HG03571 (cell line): ENCODE results near the gene DPP7.
A peak's percentile ranks its signal among the peaks of the same experiment; 100 is the strongest.
"Not testable (repeated sequence)": the region's sequence is repeated elsewhere in the genome, so short reads cannot be mapped to it uniquely, and the experiment has no call there.

ENCODE experiments used
- ATAC-seq: cut with Tn5 transposase; IDR thresholded peaks from one replicate; pipeline ENCODE4 v1.9.1; 2021; ENCODE audit not compliant: unreplicated experiment

The DPP7 gene

GRCh38 chr9:137130176-137130755, 15.7 kb upstream of the DPP7 start:
- ATAC-seq: peak; percentile 15

DNA sequence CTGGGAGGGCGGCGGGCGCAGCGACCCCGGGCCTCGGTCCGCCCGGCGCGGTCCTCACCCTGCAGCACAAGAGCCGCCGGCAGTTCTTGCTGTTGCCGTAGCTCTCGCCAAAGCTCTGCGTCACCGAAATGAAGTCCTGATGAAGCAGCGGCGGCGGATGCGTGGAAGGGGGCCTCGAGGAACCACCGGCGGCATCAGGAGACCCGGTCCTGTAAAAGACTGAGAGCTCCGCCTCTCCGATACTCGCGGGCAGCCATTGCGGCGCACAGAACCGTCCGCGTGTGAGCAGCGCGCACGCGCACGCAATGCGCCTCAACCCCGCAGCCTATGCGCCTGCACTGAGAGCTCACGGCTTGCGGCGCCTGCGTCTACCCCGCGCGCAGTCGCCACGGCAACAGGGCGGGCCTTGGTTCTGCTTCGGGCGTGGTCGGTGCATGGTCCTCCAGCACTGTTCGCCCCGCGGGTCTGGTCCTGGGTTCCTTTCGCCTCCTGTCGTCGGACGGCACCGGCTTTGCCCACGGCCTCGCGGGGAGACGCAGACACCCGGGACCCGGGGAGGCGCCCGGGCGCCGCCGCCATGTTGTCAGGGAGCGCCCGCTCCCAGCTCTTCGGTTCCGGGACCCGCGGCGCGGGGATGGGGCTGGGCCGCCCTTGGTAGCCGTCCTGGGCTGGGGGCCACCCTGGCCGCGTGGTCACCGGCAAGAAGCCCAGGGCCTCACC, 15.1 kb upstream of the DPP7 start:
- ATAC-seq: peak; percentile 77

- no peak for ATAC-seq
Observed at GRCh38 chr9:137128862-137129455, 14.4 kb upstream of the DPP7 start.

DNA sequence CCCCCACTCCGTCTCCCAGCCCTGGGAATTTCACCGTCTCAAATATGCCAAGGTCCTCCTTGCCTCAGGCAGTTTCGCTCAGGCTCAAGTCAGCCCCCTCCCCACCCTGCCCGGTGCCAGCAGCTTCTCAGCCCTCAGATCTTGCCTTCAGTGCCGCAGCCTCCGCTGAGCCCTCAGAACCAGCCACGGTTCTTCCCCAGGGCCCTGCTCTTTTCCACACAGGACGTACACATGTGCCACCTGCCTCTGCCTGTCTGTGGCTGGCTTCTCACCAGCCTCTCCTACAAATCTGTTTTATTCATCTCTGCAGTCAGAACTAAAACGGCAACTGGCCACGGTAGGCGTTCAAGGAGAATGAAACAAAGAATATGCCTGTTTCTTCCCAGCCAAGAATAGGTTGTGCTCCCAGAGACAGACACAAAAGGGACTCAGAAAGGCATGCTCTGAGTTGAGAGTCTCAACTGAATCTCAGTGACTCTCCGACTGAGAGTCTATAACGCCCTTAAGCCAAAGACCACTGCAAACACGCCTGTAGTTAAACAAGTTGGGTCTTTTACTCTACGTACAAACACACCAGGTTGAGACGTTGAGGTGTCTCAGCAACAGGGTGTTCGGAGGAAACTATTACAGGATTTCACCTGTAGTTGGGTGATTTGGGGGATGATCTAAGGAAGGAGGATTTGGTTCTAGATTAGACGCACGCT, 13.8 kb upstream of the DPP7 start:
- no peak for ATAC-seq

DNA sequence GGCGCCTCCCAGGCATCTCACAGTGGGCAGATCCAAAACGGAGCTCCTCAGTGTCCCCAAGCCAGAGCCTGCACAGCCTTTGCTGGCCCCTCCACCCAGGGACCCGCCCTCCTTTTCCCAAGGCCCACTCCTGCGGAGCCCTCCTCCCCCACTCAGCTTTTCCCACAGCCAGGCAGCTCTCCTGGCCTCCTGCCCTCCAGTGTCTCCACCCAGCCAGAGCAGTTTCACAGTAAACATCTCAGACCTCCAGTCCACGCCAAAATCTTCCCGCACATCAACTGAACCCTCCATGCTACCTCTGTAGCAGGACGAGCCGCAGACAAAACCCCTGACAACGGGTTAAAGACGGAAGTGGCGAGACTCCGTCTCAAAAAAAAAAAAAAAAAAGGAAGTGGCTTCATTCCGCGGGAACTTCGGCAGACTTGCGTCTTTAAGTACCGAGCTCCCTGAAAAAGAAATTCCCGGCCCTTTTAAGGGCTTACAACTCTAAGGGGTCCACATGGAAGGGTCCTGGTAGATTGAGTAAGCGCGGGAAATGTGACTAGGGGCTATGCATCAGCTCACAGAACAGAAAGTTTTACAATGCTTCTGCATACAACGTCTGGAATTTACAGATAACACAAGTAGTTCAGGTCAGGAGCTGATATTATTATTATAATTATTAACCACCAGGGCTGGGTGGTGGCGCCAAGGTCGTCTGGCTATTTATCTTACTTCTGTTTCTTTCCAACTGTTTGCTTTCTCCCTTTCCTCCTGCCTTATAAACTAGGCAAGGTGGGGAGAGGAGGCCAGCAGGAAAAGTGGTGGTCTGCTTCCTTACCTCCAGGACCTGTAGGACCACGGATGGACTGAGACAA, 13.0 kb upstream of the DPP7 start:
- ATAC-seq: no peak

- ATAC-seq: no peak
Observed at GRCh38 chr9:137126786-137127185, 12.3 kb upstream of the DPP7 start.

DNA sequence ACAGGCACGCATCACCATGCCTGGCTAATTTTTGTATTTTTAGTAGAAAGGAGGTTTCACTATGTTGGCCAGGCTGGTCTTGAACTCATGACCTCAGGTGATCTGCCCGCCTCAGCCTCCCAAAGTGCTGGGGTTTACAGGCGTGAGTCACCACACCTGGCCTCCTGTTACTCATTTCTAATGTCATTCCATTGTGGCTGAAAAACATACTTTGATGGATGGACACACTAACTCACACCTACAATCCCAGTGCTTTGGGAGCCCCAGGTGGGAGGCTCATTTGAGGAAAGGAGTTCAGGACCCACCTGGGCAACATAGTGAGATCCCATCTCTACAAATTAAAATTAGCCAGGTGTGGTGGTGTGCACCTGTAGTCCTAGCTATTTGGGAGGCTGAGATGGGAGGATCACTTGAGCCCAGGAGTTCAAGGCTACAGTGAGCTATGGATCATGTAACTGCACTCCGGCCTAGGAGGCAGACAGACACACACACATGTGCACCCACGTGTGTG, 9.5 kb upstream of the DPP7 start:
- ATAC-seq: not testable (repeated sequence)

GRCh38 chr9:137123468-137123837, 8.9 kb upstream of the DPP7 start:
- no peak for ATAC-seq

GRCh38 chr9:137122796-137123467, 8.4 kb upstream of the DPP7 start:
- not testable (repeated sequence) for ATAC-seq

DNA sequence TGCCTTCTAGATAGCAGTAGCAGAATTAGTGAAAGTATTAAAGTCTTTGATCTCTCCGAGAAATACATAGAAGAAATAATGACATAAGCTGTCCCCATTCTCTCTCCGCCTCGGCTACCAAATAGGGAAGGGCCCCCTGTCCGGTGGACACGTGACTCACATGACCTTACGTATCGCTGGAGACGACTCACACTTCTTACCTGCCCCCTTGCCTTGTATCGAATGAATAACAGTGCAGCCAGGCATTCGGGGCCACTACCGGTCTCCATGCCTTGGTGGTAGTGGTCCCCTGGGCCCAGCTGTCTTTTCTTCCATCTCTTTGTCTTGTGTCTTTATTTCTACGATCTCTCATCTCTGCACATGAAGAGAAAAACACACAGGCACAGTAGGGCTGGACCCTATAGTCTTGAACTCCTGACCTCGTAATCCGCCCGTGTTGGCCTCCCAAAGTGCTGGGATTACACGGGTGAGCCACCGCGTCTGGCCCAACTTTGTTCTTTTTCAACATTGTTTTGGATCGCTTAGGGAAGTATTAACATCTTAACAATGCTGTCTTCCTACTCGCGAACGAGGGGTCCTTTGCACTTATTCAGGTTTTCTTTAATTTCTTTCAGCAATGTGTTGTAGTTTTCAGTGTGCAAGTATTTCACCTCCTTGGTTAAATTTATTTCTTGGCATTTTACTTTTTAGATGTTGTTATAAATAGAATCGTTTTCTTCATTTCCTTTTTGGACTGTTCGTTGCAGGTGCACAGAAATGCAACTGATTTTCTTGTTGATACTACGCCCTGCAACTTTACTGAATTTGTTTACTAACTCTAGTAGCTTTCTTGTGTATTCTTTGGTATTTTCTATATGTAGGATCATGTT, 7.6 kb upstream of the DPP7 start:
- ATAC-seq: not testable (repeated sequence)

DNA sequence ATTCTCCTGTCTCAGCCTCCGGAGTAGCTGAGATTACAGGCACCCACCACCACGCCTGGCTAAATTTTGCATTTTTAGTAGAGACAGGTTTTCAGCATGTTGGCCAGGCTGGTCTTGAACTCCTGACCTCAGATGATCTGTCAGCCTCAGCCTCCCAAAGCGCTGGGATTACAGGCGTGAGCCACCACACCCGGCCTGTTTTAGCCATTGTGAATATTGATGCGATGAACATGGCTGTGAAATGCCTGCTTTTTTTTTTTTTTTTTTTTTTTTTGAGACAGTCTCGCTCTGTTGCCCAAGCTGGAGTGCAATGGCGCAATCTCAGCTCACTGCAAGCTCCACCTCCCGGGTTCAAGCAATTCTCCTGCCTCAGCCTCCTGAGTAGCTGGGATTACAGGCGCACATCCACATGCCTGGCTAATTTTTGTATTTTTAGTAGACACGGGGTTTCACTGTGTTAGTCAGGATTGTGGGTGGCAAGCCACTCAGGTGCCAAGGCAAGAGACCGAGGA, 3.6 kb upstream of the DPP7 start:
- not testable (repeated sequence) for ATAC-seq

GRCh38 chr9:137117269-137117731, 2.8 kb upstream of the DPP7 start:
- no peak for ATAC-seq

- no peak for ATAC-seq
Observed at GRCh38 chr9:137116728-137117127, 2.2 kb upstream of the DPP7 start.

DNA sequence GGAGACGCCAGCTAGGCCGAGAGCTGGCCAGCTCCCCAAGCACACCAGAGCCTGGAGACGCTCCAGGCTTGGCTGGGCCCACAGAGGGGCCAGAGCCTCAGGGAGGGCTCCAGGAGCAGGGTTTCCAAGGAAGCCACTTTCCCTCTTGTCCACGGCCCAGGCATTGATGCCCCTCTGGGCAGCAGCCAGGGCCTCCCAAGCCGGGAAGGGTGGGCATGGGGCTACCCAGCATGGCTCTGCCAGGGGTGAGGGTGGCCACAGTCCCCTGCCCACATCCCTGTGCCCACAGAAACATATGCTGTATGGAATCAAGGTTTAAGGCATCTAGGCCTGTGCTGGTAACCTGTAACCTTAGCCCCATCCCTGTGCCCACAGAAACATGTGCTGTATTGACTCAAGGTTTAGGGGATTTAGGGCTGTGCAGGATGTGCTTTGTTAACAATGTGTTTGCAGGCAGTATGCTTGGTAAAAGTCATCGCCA, 1.5 kb upstream of the DPP7 start:
- ATAC-seq: no peak

- no peak for ATAC-seq
Observed at GRCh38 chr9:137115394-137116026, 977 bp upstream of the DPP7 start.

- ATAC-seq: no peak
Observed at GRCh38 chr9:137114220-137114612, 317 bp downstream of the DPP7 start.

- no peak for ATAC-seq
Observed at GRCh38 chr9:137113385-137114159, 961 bp downstream of the DPP7 start.
